IMR-90 (cell line): ENCODE measurements around the gene PTPN23. TPM values are rescaled to one million over a fixed set of nuclear protein-coding genes. Genes with fewer than 3 reads are reported as not detected.

Experiments
- ATAC-seq: fragments of 200-7000 bp; cut with Tn5 transposase; 2 replicates; pipeline ENCODE4 v1.9.1; 2020; ENCODE audit warnings: low read depth, mild to moderate bottlenecking, moderate library complexity
- BruUV-seq: library from RNA; stranded (reverse); fragments of 400-500 nt; replicated peaks from 2 replicates; lab custom pipeline; 2021; lab: Mats Ljungman, UMichigan
- CTCF ChIA-PET: fragments of 300-600 bp; formaldehyde crosslinking; extraction: SDS; loops from one replicate; lab custom pipeline; 2021; ENCODE audit warnings: antibody characterized with exemption; lab: Yijun Ruan, JAX
- POLR2A ChIA-PET: fragments of 300-600 bp; sonication (Branson Sonifier 250); formaldehyde crosslinking; loops from one replicate; lab custom pipeline; 2022; ENCODE audit warnings: antibody characterized with exemption; ENCODE audit not compliant: unreplicated experiment; lab: Charles Lee
- DNase-seq: peaks from one replicate; pipeline ENCODE4 v3.0.0; 2013
- H2AFZ ChIP-seq: replicated peaks from 2 replicates; pipeline ENCODE3; 2013; ENCODE audit warnings: low read length, mild to moderate bottlenecking; ENCODE audit not compliant: poor library complexity
- H2AK5ac ChIP-seq: 2 replicates; pipeline ENCODE4 v1.6.1; 2013; ENCODE audit warnings: low read depth, low read length, inconsistent platforms
- H2AK9ac ChIP-seq: replicated peaks from 2 replicates; pipeline ENCODE3; 2013; ENCODE audit warnings: mild to moderate bottlenecking, low read depth, low read length, moderate library complexity; ENCODE audit not compliant: poor library complexity
- H2BK120ac ChIP-seq: 2 replicates; pipeline ENCODE4 v1.6.1; 2013; ENCODE audit warnings: low read depth, low read length, inconsistent platforms
- H2BK15ac ChIP-seq: 3 replicates; pipeline ENCODE4 v1.6.1; 2013; ENCODE audit warnings: low read depth, low read length, inconsistent platforms
- H2BK20ac ChIP-seq: 2 replicates; pipeline ENCODE4 v1.6.1; 2013; ENCODE audit warnings: low read depth, mild to moderate bottlenecking, inconsistent platforms, low read length, moderate library complexity
- H2BK5ac ChIP-seq: 2 replicates; pipeline ENCODE4 v1.6.1; 2013; ENCODE audit warnings: mild to moderate bottlenecking, low read depth, low read length, inconsistent platforms; ENCODE audit not compliant: poor library complexity, severe bottlenecking
- H3K14ac ChIP-seq: replicated peaks from 2 replicates; pipeline ENCODE4 v1.6.1; 2013; ENCODE audit warnings: low read depth, low read length, inconsistent platforms
- H3K18ac ChIP-seq: 2 replicates; pipeline ENCODE4 v1.6.1; 2013; ENCODE audit warnings: low read depth, low read length, control low read depth
- H3K23ac ChIP-seq: 2 replicates; pipeline ENCODE4 v1.6.1; 2013; ENCODE audit warnings: low read depth, low read length, inconsistent platforms
- H3K27ac ChIP-seq: 2 replicates; pipeline ENCODE4 v1.5.1; 2013; ENCODE audit warnings: mild to moderate bottlenecking, control low read depth, low read length; ENCODE audit not compliant: insufficient read depth
- H3K27me3 ChIP-seq: 2 replicates; pipeline ENCODE4 v1.6.1; 2013; ENCODE audit warnings: low read length; ENCODE audit not compliant: control insufficient read depth, insufficient read depth
- H3K36me3 ChIP-seq: 2 replicates; pipeline ENCODE4 v1.6.1; 2013; ENCODE audit warnings: low read length, mixed read lengths; ENCODE audit not compliant: control insufficient read depth, insufficient read depth
- H3K4ac ChIP-seq: 2 replicates; pipeline ENCODE4 v1.6.1; 2013; ENCODE audit warnings: low read depth, low read length, inconsistent platforms
- H3K4me1 ChIP-seq: 2 replicates; pipeline ENCODE4 v1.6.1; 2013; ENCODE audit warnings: low read length, mixed read lengths; ENCODE audit not compliant: control insufficient read depth, insufficient read depth
- H3K4me2 ChIP-seq: 2 replicates; pipeline ENCODE4 v1.6.1; 2013; ENCODE audit warnings: low read depth, mild to moderate bottlenecking, control low read depth, low read length, moderate library complexity
- H3K4me3 ChIP-seq: 2 replicates; pipeline ENCODE4 v1.5.1; 2013; ENCODE audit warnings: low read depth, mild to moderate bottlenecking, control low read depth, low read length, moderate library complexity; ENCODE audit not compliant: insufficient read depth
- H3K56ac ChIP-seq: 2 replicates; pipeline ENCODE4 v1.6.1; 2013; ENCODE audit warnings: low read length, inconsistent platforms; ENCODE audit not compliant: insufficient read depth; ENCODE audit errors: extremely low read depth
- H3K79me1 ChIP-seq, 2 experiments: 2 replicates each; pipeline ENCODE4 v1.6.1; 2013; ENCODE audit warnings: low read length in 2 of 2, inconsistent platforms in 1 of 2, low read depth in 1 of 2
- H3K9ac ChIP-seq: 2 replicates; pipeline ENCODE4 v1.6.1; 2013; ENCODE audit warnings: low read depth, low read length, control low read depth
- H3K9me1 ChIP-seq: 2 replicates; pipeline ENCODE4 v1.6.1; 2013; ENCODE audit warnings: low read length, inconsistent platforms; ENCODE audit not compliant: insufficient read depth
- H3K9me3 ChIP-seq: 2 replicates; pipeline ENCODE4 v1.6.1; 2013; ENCODE audit warnings: low read length; ENCODE audit not compliant: control insufficient read depth, insufficient read depth
- H4K20me1 ChIP-seq: 2 replicates; pipeline ENCODE4 v1.6.1; 2013; ENCODE audit warnings: low read length, inconsistent platforms; ENCODE audit not compliant: insufficient read depth
- H4K5ac ChIP-seq: 2 replicates; pipeline ENCODE4 v1.6.1; 2013; ENCODE audit warnings: mild to moderate bottlenecking, low read depth, low read length, control low read depth
- H4K8ac ChIP-seq, 2 experiments: 2 replicates each; pipeline ENCODE4 v1.6.1; 2013; ENCODE audit warnings: low read depth in 2 of 2, low read length in 2 of 2, control low read depth in 1 of 2, inconsistent platforms in 1 of 2
- H4K91ac ChIP-seq: 2 replicates; pipeline ENCODE4 v1.6.1; 2013; ENCODE audit warnings: low read depth, low read length, inconsistent platforms; ENCODE audit not compliant: insufficient read depth
- CEBPB ChIP-seq: IDR thresholded peaks from 2 replicates; pipeline ENCODE4 v1.6.1; 2012; ENCODE audit warnings: low read depth, low read length, improper control_type of control experiment
- CHD1 ChIP-seq: IDR thresholded peaks from 2 replicates; pipeline ENCODE4 v1.6.1; 2012; ENCODE audit warnings: low read depth, low read length, improper control_type of control experiment
- MAFK ChIP-seq: IDR thresholded peaks from 2 replicates; pipeline ENCODE4 v1.6.1; 2012; ENCODE audit warnings: low read depth, low read length, improper control_type of control experiment
- MAZ ChIP-seq: IDR thresholded peaks from 2 replicates; pipeline ENCODE4 v1.6.1; 2012; ENCODE audit warnings: low read depth, mild to moderate bottlenecking, low read length, improper control_type of control experiment, moderate library complexity, borderline replicate concordance
- MXI1 ChIP-seq: IDR thresholded peaks from 2 replicates; pipeline ENCODE4 v1.6.1; 2012; ENCODE audit warnings: low read depth, mild to moderate bottlenecking, low read length, moderate library complexity, borderline replicate concordance
- NFE2L2 ChIP-seq: fragments of 150-350 bp; IDR thresholded peaks from 2 replicates; pipeline ENCODE4 v1.6.1; 2016; ENCODE audit warnings: low read depth, mild to moderate bottlenecking, low read length
- POLR2A ChIP-seq: IDR thresholded peaks from 2 replicates; pipeline ENCODE4 v1.6.1; 2012; ENCODE audit warnings: mild to moderate bottlenecking, low read depth, low read length
- RAD21 ChIP-seq: IDR thresholded peaks from 2 replicates; pipeline ENCODE4 v1.6.1; 2012; ENCODE audit warnings: low read length, improper control_type of control experiment
- RCOR1 ChIP-seq: IDR thresholded peaks from 2 replicates; pipeline ENCODE4 v1.6.1; 2012; ENCODE audit warnings: mild to moderate bottlenecking, low read length, improper control_type of control experiment; ENCODE audit not compliant: insufficient replicate concordance
- RFX5 ChIP-seq: IDR thresholded peaks from 2 replicates; pipeline ENCODE4 v1.8.0; 2012; ENCODE audit warnings: low read depth, mild to moderate bottlenecking, low read length, moderate library complexity
- SMC3 ChIP-seq: fragments of 150-350 bp; IDR thresholded peaks from 2 replicates; pipeline ENCODE4 v1.6.1; 2016; ENCODE audit warnings: low read depth, mild to moderate bottlenecking, antibody characterized with exemption, low read length, moderate library complexity
- whole genome bisulfite sequencing, 2 experiments: methylation state at CpG; one replicate each; pipeline versions ENCODE4 v1.1.5 to v1.1.7; 2013; ENCODE audit warnings: missing lambda C conversion rate in 2 of 2; ENCODE audit not compliant: insufficient read length in 1 of 2; ENCODE audit errors: extremely low coverage in 2 of 2; 5-methylcytosine and 5-hydroxymethylcytosine counted together
- dilution Hi-C: fragments of 300-500 bp; cut with HindIII; formaldehyde crosslinking; loops from one replicate; pipeline ENCODE4 v1.14.3; 2018; ENCODE audit warnings: low sequenced_read_pairs; ENCODE audit not compliant: unreplicated experiment
- in situ Hi-C: fragments of 300-500 bp; cut with MboI; formaldehyde crosslinking; loops from 3 replicates; pipeline ENCODE4 v1.14.3; 2019; ENCODE audit warnings: low sequenced_read_pairs, inconsistent platforms, mixed read lengths
- intact Hi-C: fragments of 100-400 bp; cut with micrococcal nuclease; formaldehyde crosslinking; loops from 2 replicates; pipeline ENCODE4 v1.10.0; 2022
- polyA plus RNA-seq, 3 experiments: library from polyadenylated mRNA; depleted of rRNA; stranded (reverse); fragments of >200 nt; gene quantifications; 2 replicates each; pipeline ENCODE4 v1.2.3, GENCODE V29; 2012; ENCODE audit warnings: low replicate concordance in 1 of 3
- total RNA-seq: library from RNA; depleted of rRNA; stranded (reverse); fragments of >200 nt; gene quantifications from 2 replicates; pipeline ENCODE4 v1.2.3, GENCODE V29; 2012
- TF ChIP-seq, protein P1 (sequence below): conservative IDR thresholded peaks from 2 replicates; pipeline ENCODE4 v1.5.1; 2012; ENCODE audit warnings: mild to moderate bottlenecking, low read depth, low read length, improper control_type of control experiment
- TF ChIP-seq, protein P2 (sequence below): fragments of 150-350 bp; IDR thresholded peaks from 2 replicates; pipeline ENCODE4 v1.6.1; 2017; ENCODE audit warnings: mild to moderate bottlenecking, antibody characterized with exemption, low read length, low read depth

The PTPN23 gene
- total and polyA plus RNA-seq, 2 of the 4 experiments (the other 2 are of a cell fraction) = 4.5 to 15.1 TPM

GRCh38 chr3:47405820-47406761, 25.3 kb downstream of the PTPN23 start (continued):
- no peak for TF ChIP-seq MAZ

DNA sequence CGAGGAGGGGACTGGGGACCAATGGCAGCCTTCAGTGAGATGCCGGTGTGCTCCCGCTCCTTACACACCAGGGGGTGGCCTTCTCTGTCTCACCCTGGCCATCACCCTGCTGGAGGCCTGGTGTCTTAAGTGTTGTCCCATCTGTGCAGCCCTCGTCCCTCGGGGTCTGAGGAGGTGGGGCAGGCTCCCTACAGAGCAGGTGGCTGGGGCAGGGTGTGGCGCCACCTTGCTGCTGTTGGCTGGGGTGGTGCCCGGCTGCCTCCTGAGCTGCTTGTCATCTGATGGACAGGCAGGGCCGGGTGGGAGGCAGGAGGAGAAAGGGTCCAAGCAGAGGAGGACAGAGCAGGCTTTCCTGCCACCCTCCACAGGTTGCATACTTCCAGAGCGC, 25.9 kb downstream of the PTPN23 start:
- POLR2A ChIA-PET = no interaction called here
- Histone ChIP-seq H3K4ac (no peak overlapping the region), H3K36me3 (peaks cover 48% of the 10 kb centered on the region), H2BK5ac (no peak overlapping the region), H3K27ac (no peak overlapping the region), H2BK15ac (no peak overlapping the region), H4K8ac (no peak overlapping the region), H2AK5ac (no peak overlapping the region), H2BK120ac (no peak overlapping the region), H2AFZ (no peak overlapping the region), H4K5ac (no peak overlapping the region), H3K27me3 (no peaks in the 10 kb centered on the region), H3K4me1 (peaks cover 11% of the 10 kb centered on the region; the same call in 1 of the 2 replicates), H2AK9ac (no peak overlapping the region), H3K56ac (no peak overlapping the region), H4K20me1 (peaks cover 40% of the 10 kb centered on the region), H3K79me1 (peaks cover 15 to 35% of the 10 kb centered on the region in 2 experiments), H2BK20ac (no peak overlapping the region), H3K14ac (no peak overlapping the region), H4K91ac (no peak overlapping the region), H3K9me1 (peaks cover 21% of the 10 kb centered on the region), H3K4me2 (no peak overlapping the region), H3K18ac (no peak overlapping the region), H3K9ac (no peak overlapping the region), H3K23ac (no peak overlapping the region), H3K4me3 (no peak overlapping the region), H3K9me3 (no peaks in the 10 kb centered on the region)
- intact Hi-C loops = no loop called here
- in situ Hi-C loops = no loop called here
- 73% methylated on average over 2 of the region's 9 CpGs; no CpG with 5 or more reads in 1 of the 2 experiments for WGBS, 2 experiments
- CTCF ChIA-PET = no interaction called here
- DNase-seq = no peak
- ATAC-seq = no peak
- BruUV-seq = no TSS peak
- dilution Hi-C loops = no loop called here
- TF ChIP-seq NFE2L2 (no peak), RAD21 (no peak), RFX5 (no peak), CHD1 (no peak), SMC3 (no peak), RCOR1 (no peak), MXI1 (no peak), CEBPB (no peak), MAFK (no peak), POLR2A (no peak)
- TF ChIP-seq, protein P1, sequence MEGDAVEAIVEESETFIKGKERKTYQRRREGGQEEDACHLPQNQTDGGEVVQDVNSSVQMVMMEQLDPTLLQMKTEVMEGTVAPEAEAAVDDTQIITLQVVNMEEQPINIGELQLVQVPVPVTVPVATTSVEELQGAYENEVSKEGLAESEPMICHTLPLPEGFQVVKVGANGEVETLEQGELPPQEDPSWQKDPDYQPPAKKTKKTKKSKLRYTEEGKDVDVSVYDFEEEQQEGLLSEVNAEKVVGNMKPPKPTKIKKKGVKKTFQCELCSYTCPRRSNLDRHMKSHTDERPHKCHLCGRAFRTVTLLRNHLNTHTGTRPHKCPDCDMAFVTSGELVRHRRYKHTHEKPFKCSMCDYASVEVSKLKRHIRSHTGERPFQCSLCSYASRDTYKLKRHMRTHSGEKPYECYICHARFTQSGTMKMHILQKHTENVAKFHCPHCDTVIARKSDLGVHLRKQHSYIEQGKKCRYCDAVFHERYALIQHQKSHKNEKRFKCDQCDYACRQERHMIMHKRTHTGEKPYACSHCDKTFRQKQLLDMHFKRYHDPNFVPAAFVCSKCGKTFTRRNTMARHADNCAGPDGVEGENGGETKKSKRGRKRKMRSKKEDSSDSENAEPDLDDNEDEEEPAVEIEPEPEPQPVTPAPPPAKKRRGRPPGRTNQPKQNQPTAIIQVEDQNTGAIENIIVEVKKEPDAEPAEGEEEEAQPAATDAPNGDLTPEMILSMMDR = no peak
- TF ChIP-seq, protein P2, sequence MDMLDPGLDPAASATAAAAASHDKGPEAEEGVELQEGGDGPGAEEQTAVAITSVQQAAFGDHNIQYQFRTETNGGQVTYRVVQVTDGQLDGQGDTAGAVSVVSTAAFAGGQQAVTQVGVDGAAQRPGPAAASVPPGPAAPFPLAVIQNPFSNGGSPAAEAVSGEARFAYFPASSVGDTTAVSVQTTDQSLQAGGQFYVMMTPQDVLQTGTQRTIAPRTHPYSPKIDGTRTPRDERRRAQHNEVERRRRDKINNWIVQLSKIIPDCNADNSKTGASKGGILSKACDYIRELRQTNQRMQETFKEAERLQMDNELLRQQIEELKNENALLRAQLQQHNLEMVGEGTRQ = no peak
